Tibial nerve (tissue), 4 donors: ENCODE data around the gene MAP3K4.
"Not testable (repeated sequence)": the region's sequence is repeated elsewhere in the genome, so short reads cannot be mapped to it uniquely, and the experiment has no call there.

ENCODE experiments used
- CTCF ChIP-seq, 5 experiments: fragments of 200-600 bp in 3 of 5; fragments of 450-650 bp in 2 of 5; sonication (generic) in 3 of 5; IDR thresholded peaks; one replicate each; pipeline ENCODE4 v1.5.1; 2016 to 2019; ENCODE audit warnings: antibody characterized with exemption in 5 of 5, mild to moderate bottlenecking in 3 of 5, moderate library complexity in 2 of 5
- EP300 ChIP-seq, 2 donors: sonication (generic); formaldehyde crosslinking; IDR thresholded peaks; one replicate each; pipeline ENCODE4 v1.6.1; 2017; ENCODE audit warnings: antibody characterized with exemption in 2 of 2, mild to moderate bottlenecking in 1 of 2
- POLR2A ChIP-seq, 2 donors: fragments of 450-650 bp; IDR thresholded peaks; one replicate each; pipeline ENCODE4 v1.6.1; 2017; ENCODE audit warnings: antibody characterized with exemption in 2 of 2, mild to moderate bottlenecking in 2 of 2, moderate library complexity in 2 of 2

DNA sequence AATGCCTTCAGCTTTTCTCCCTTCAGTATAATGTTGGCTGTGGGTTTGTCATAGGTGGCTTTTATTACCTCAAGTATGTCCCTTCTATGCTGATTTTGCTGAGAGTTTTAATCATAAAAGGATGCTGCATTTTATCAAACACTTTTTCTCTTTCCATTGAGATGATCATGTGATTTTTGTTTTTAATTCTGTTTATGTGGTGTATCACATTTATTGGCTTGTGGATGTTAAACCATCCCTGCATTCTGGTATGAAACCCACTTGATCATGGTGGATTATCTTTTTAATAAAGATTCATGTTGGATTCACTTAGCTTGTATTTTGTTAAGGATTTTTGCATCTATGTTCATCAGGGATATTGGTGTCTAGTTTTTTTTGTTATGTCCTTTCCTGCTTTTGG, 131.8 kb downstream of the MAP3K4 start:
- not testable (repeated sequence) for TF ChIP-seq CTCF, EP300, POLR2A (IDR thresholded peaks at IDR 0.05)
